Aorta (tissue), 5 donors: Measurements from ENCODE around the gene KCNK1. TPM values are rescaled to one million over a fixed set of nuclear protein-coding genes. Genes with fewer than 3 reads are reported as not detected.
"Not testable (repeated sequence)": the region's sequence is repeated elsewhere in the genome, so short reads cannot be mapped to it uniquely, and the experiment has no call there.

Source experiments
- ATAC-seq: fragments of 200-7000 bp; cut with Tn5 transposase; one replicate; pipeline ENCODE4 v1.9.1; 2022; ENCODE audit warnings: moderate library complexity; ENCODE audit not compliant: low FRiP score
- DNase-seq, 2 donors: peaks; one replicate each; pipeline ENCODE4 v3.0.0-alpha.2; 2020
- H3K27ac ChIP-seq, 2 donors: one replicate each; pipeline ENCODE4 v1.5.1; 2013; ENCODE audit warnings: low read length in 2 of 2, mild to moderate bottlenecking in 2 of 2, moderate library complexity in 2 of 2, control low read depth in 1 of 2, inconsistent platforms in 1 of 2, low read depth in 1 of 2
- H3K27me3 ChIP-seq, 2 donors: one replicate each; pipeline ENCODE4 v1.6.1; 2013; ENCODE audit warnings: control low read depth in 1 of 2, low read length in 1 of 2, mild to moderate bottlenecking in 1 of 2, moderate library complexity in 1 of 2; ENCODE audit not compliant: insufficient read depth in 2 of 2, control insufficient read depth in 1 of 2
- H3K36me3 ChIP-seq, 2 donors: one replicate each; pipeline ENCODE4 v1.6.1; 2013; ENCODE audit warnings: control low read depth in 1 of 2, low read length in 1 of 2, mild to moderate bottlenecking in 1 of 2; ENCODE audit not compliant: insufficient read depth in 2 of 2, control insufficient read depth in 1 of 2
- H3K4me1 ChIP-seq, 2 donors: one replicate each; pipeline ENCODE4 v1.6.1; 2013; ENCODE audit warnings: low read length in 2 of 2, control low read depth in 1 of 2, mild to moderate bottlenecking in 1 of 2, moderate library complexity in 1 of 2; ENCODE audit not compliant: insufficient read depth in 2 of 2, control insufficient read depth in 1 of 2
- H3K4me3 ChIP-seq, 2 donors: one replicate each; pipeline ENCODE4 v1.5.1; 2013; ENCODE audit warnings: low read length in 2 of 2, control low read depth in 1 of 2, mild to moderate bottlenecking in 1 of 2
- H3K9me3 ChIP-seq: one replicate; pipeline ENCODE4 v1.6.1; 2013; ENCODE audit warnings: mild to moderate bottlenecking, low read length; ENCODE audit not compliant: control insufficient read depth
- WGBS, 2 donors: extraction: QIAGEN DNeasy Blood & Tissue Kit; methylation state at CpG; one replicate each; pipeline ENCODE4 v1.1.7; 2013; 5-methylcytosine and 5-hydroxymethylcytosine counted together
- intact Hi-C, 2 donors: fragments of 100-400 bp; cut with DNase I; formaldehyde crosslinking; loops; one replicate each; pipeline versions ENCODE4 v1.14.2 to v1.15.0; 2022
- polyA plus RNA-seq, 2 donors: library from polyadenylated mRNA; stranded (reverse); fragments of 200-250 nt; gene quantifications; one replicate each; pipeline ENCODE4 v1.2.3, GENCODE V29; 2013
- total RNA-seq, 2 donors: library from RNA; stranded (reverse); fragmentation: NEBNext Ultra II Directional; extraction: Animal tissue kit (Norgen Biotek cat#: 25700); gene quantifications; one replicate each; pipeline ENCODE4 v1.2.1, GENCODE V29; 2021
- donor health status: healthy with polysubstance abuse.
- donor health status: Bipolar disorder and iron deficiency.
- donor health status: DM: no; HTN: no; CAD: no.
- donor health status: DM: no; HTN: no; CAD: no.
- donor health status: DM: yes; HTN: yes; CAD: no.

Gene KCNK1
- total and polyA plus RNA-seq, 4 donors: 1.5 to 7.0 (median 5.9) TPM; not detected in 1

GRCh38 chr1:233673947-233674431 is 60.1 kb downstream of the KCNK1 start:
- DNase-seq (no peak), ATAC-seq (no peak)
- no peak overlapping the region for H3K4me3 ChIP-seq
- H3K4me1 ChIP-seq: no peaks in the 10 kb centered on the region
- intact Hi-C loops: no loop called here
- WGBS, 2 donors: 66 to 72% methylated on average over 5 of the region's 5 CpGs
- H3K9me3 ChIP-seq: no peaks in the 10 kb centered on the region
- H3K36me3 ChIP-seq: no peaks in the 10 kb centered on the region
- no peak overlapping the region for H3K27ac ChIP-seq
- no peaks in the 10 kb centered on the region for H3K27me3 ChIP-seq

GRCh38 chr1:233675446-233675845 is 61.5 kb downstream of the KCNK1 start:
- intact Hi-C loops: no loop called here
- WGBS, 2 donors: 96 to 98% methylated on average over 2 of the region's 2 CpGs
- no peaks in the 10 kb centered on the region for H3K9me3 ChIP-seq
- ATAC-seq: no peak
- H3K27me3 ChIP-seq: no peaks in the 10 kb centered on the region
- H3K4me1 ChIP-seq: no peaks in the 10 kb centered on the region
- no peaks in the 10 kb centered on the region for H3K36me3 ChIP-seq
- no peak overlapping the region for H3K27ac ChIP-seq
- no peak for DNase-seq
- no peak overlapping the region for H3K4me3 ChIP-seq

- no peaks in the 10 kb centered on the region for H3K27me3 ChIP-seq
- H3K27ac ChIP-seq: no peak overlapping the region
These were observed 62.0 kb downstream of the KCNK1 start for GRCh38 chr1:233675893-233676292.

GRCh38 chr1:233677690-233678354 is 63.9 kb downstream of the KCNK1 start:
- ATAC-seq: no peak
- H3K4me3 ChIP-seq: no peak overlapping the region

More at GRCh38 chr1:233675893-233676292, 62.0 kb downstream of the KCNK1 start:
- DNase-seq (no peak), ATAC-seq (no peak)
- WGBS, 2 donors: 89 to 90% methylated on average over 4 of the region's 4 CpGs
- intact Hi-C loops: no loop called here
- Histone ChIP-seq H3K4me1 (no peaks in the 10 kb centered on the region), H3K9me3 (no peaks in the 10 kb centered on the region), H3K36me3 (no peaks in the 10 kb centered on the region), H3K4me3 (no peak overlapping the region)

GRCh38 chr1:233679030-233679429 is 65.1 kb downstream of the KCNK1 start:
- Histone ChIP-seq H3K4me3 (no peak overlapping the region), H3K27me3 (no peaks in the 10 kb centered on the region), H3K9me3 (no peaks in the 10 kb centered on the region), H3K27ac (no peak overlapping the region), H3K36me3 (no peaks in the 10 kb centered on the region), H3K4me1 (no peaks in the 10 kb centered on the region)
- ATAC-seq (no peak), DNase-seq (no peak)
- intact Hi-C loops: no loop called here
- 84% methylated on average over 6 of the region's 6 CpGs for WGBS, 2 donors

More at GRCh38 chr1:233677690-233678354, 63.9 kb downstream of the KCNK1 start:
- 77 to 81% methylated on average over 7 of the region's 7 CpGs for WGBS, 2 donors
- no peak overlapping the region for H3K27ac ChIP-seq
- no peaks in the 10 kb centered on the region for H3K9me3 ChIP-seq
- DNase-seq: no peak
- intact Hi-C loops: no loop called here
- H3K27me3 ChIP-seq: no peaks in the 10 kb centered on the region
- no peaks in the 10 kb centered on the region for H3K4me1 ChIP-seq
- H3K36me3 ChIP-seq: no peaks in the 10 kb centered on the region

- no peak overlapping the region for H3K27ac ChIP-seq
- intact Hi-C loops: no loop called here
- no peaks in the 10 kb centered on the region for H3K27me3 ChIP-seq
- H3K9me3 ChIP-seq: no peaks in the 10 kb centered on the region
- no peaks in the 10 kb centered on the region for H3K4me1 ChIP-seq
- ATAC-seq: no peak
- no peak overlapping the region for H3K4me3 ChIP-seq
- WGBS, 2 donors: 83 to 84% methylated on average over 12 of the region's 12 CpGs
- no peaks in the 10 kb centered on the region for H3K36me3 ChIP-seq
- DNase-seq: no peak
These were observed 65.9 kb downstream of the KCNK1 start for GRCh38 chr1:233679591-233680373.

- 95 to 97% methylated on average over 1 of the region's 1 CpG for WGBS, 2 donors
- H3K27ac ChIP-seq: no peak overlapping the region
These were observed 67.4 kb downstream of the KCNK1 start for GRCh38 chr1:233681285-233681684.

GRCh38 chr1:233686653-233687052 is 72.7 kb downstream of the KCNK1 start:
- DNase-seq, H3K4me1 ChIP-seq, H3K27ac ChIP-seq, H3K4me3 ChIP-seq, H3K9me3 ChIP-seq, H3K27me3 ChIP-seq, ATAC-seq, H3K36me3 ChIP-seq, intact Hi-C loops: not testable (repeated sequence)
- WGBS, 2 donors: 95% methylated on average over 11 of the region's 11 CpGs

More at GRCh38 chr1:233681285-233681684, 67.4 kb downstream of the KCNK1 start:
- no peaks in the 10 kb centered on the region for H3K27me3 ChIP-seq
- no peak for DNase-seq
- no peak for ATAC-seq
- H3K4me1 ChIP-seq: no peaks in the 10 kb centered on the region
- intact Hi-C loops: no loop called here
- H3K4me3 ChIP-seq: no peak overlapping the region
- no peaks in the 10 kb centered on the region for H3K9me3 ChIP-seq
- no peaks in the 10 kb centered on the region for H3K36me3 ChIP-seq
